ENCODE data around the gene TRMT112.

The TRMT112 gene

DNA sequence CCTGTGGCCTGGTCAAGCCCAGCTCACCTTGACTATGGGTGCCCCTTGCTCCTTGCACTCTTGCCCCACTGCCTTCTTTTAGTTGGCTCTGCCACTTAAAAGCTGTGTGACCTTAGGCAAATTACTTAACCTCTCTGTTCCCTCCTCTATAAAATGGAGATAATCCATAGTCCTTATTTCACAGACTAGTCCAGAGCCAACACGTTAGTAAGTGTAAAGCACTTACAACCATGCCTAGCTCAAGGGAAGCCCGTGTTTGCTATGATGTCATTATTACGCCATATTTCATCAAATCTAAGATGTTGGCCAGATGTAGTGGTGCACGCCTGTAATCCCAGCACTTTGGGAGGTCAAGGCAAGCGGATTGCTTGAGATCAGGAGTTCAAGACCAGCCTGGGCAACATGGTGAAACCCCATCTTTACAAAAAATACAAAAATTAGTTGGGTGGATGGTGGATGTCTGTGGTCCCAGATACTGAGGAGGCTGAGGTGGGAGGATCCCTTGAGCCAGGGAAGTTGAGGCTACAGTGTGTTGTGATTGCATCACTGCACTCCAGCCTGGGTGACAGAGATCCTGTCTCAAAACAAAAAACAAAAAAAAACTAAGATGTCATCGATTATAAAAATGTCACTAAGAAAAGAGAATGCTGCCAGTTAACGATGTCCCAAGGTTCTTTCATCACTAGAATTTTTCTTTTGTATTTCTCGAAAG, 20.3 kb upstream of the TRMT112 start:
- TF ChIP-seq, protein P1, sequence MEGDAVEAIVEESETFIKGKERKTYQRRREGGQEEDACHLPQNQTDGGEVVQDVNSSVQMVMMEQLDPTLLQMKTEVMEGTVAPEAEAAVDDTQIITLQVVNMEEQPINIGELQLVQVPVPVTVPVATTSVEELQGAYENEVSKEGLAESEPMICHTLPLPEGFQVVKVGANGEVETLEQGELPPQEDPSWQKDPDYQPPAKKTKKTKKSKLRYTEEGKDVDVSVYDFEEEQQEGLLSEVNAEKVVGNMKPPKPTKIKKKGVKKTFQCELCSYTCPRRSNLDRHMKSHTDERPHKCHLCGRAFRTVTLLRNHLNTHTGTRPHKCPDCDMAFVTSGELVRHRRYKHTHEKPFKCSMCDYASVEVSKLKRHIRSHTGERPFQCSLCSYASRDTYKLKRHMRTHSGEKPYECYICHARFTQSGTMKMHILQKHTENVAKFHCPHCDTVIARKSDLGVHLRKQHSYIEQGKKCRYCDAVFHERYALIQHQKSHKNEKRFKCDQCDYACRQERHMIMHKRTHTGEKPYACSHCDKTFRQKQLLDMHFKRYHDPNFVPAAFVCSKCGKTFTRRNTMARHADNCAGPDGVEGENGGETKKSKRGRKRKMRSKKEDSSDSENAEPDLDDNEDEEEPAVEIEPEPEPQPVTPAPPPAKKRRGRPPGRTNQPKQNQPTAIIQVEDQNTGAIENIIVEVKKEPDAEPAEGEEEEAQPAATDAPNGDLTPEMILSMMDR (IDR thresholded peaks at IDR 0.05; ENCODE audit: low read depth, low read length): no peak
- H3K4me3 ChIP-seq (ENCODE audit: low read depth, low read length): no peak overlapping the region

DNA sequence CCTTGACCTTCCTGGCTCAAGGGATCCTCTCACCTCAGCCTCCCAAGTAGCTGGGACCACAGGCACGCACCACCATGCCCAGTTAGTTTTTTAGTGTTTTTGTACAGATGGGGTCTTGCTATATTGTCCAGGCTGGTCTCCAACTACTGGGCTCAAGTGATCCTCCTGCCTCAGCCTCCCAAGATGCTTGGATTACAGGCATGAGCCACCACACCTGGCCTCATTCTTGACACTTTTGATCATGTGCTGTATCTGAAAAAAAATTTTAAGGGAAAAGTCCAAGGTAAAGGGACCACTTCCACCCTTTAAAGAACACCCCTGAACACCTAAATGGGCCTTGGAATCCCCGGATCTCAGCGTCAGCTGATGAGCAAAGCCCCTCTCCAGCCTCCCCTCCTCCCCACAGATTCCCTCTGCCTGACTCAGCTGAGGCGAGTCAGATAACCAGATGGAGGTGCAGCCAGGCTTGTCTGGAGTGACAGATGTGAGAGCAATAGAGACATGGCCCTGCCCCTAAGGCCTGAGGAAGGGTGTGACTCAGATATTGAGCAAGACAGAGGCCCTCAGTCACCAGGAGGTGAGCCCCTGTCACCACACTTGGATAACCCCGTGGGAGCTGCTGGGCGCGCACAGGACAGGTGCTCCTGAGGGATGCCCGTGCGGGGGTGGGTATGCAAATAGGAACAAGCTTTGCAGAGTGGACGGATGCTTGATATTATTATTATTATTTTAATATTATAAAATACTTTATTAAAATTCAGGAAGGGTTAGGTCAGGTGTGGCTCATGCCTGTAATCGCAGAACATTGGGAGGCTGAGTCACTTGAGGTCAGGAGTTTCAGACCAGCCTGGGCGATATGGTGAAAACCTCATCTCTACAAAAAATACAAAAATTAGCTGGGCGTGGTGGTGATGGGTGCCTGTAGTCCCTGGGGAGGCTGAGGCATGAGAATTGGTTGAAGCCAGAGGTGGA, 17.7 kb upstream of the TRMT112 start:
- no peak overlapping the region for H3K4me3 ChIP-seq (ENCODE audit: low read depth, low read length)
- TF ChIP-seq, protein P1 (IDR thresholded peaks at IDR 0.05; ENCODE audit: low read depth, low read length): no peak

DNA sequence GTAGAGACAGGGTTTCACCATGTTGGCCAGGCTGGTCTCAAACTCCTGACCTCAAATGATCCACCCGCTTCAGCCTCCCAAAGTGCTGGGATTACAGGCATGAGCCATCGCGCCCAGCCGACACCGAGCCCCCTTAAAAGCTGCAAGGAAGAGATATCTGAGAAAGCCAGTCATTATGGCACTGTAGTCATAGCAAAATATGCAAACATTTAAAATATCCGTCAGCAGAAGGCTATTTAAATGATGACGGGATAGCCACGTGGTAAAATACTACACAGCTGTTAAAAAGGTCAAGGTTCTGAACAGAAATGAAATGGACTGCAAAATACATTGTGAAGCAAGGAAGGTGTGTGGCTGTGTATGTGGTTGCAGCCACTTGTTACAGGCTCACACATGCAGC, 16.2 kb upstream of the TRMT112 start:
- H3K4me3 ChIP-seq (ENCODE audit: low read depth, low read length): no peak overlapping the region
- TF ChIP-seq, protein P1 (IDR thresholded peaks at IDR 0.05; ENCODE audit: low read depth, low read length): no peak

DNA sequence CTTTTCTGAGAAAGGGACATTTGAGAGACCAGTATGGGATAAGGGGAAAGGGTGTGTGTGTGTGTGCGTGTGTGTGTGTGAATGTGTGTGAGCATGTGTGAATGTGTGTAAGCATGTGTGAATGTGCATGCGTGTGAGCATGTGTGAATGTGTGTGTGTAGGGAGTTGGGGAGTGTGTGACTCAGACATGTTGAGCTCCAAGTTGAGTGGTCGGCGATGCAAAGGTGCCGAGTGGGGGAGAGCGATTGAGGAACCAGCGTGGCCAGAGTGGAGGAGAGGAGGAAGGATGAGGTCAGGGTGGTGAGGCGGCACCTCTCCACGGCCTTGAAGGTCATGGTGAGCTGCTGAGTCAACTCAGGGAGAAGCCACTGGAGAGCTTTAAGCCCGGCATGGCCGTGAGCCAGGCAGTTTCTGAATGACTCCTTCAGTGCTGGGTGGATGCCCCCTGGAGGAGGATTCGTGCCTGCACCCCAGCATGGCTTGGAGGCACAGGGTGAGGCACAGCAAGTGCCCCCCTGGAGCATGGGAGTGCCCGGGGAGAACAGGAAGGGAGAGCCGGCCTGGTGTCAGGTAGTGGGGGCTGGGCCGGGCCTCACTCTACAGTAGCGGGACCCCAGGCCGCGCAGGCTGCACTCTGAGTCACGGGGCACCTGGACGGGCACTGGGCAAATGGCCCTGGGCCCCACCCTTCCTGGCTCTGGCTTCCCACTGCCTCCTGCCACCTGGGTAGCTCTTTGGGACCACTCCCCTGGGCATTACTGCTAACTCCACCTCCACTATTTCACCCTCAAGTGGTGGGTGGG, 14.4 kb upstream of the TRMT112 start:
- TF ChIP-seq, protein P1 (IDR thresholded peaks at IDR 0.05; ENCODE audit: low read depth, low read length): peak; percentile 77
- no peak overlapping the region for H3K4me3 ChIP-seq (ENCODE audit: low read depth, low read length)

DNA sequence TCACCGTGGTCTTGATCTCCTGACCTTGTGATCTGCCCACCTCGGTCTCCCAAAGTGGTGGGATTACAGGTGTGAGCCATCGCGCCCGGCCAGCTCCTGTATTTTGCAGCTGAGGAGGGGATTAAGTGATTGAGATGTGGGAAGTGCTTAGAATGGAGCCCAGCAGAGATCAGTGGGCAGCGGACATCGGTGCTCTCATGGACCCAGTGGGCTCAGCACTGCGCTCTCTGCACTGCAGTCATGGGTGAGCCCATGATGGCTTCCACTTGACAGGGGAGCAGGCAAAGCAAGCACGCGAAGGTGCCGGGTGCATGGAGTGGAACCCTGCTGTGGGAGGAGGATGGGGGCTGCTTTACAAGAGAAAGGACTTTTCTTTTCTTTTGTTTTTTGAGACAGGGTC, 13.5 kb upstream of the TRMT112 start:
- no peak overlapping the region for H3K4me3 ChIP-seq (ENCODE audit: low read depth, low read length)
- TF ChIP-seq, protein P1 (IDR thresholded peaks at IDR 0.05; ENCODE audit: low read depth, low read length): no peak

DNA sequence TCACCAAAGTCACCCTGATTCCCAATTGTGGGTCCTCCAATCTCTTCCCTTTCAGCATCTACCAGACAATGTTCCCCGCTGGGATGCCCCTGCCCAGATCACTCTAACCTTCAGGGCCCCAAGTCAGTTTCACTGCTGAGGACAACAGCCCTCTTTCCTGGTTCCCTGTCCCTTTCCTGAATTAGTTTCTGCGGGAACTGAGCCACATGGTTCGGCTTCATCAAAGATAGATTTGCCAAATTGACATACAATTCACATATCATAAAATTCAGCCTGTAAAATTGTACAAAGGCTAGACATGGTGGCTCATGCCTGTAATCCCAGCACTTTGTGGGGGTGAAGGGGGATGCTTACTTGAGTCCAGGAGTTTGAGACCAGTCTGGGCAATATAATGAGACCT, 10.6 kb upstream of the TRMT112 start:
- H3K4me3 ChIP-seq (ENCODE audit: low read depth, low read length): no peak overlapping the region
- TF ChIP-seq, protein P1 (IDR thresholded peaks at IDR 0.05; ENCODE audit: low read depth, low read length): no peak

All from WI38 (cell line).